NCI-H524 (cell line): Measurements from ENCODE around the gene SOX8.
"Not testable (repeated sequence)": the region's sequence is repeated elsewhere in the genome, so short reads cannot be mapped to it uniquely, and the experiment has no call there.

Experiments used
- DNase-seq, 2 experiments: peaks; one replicate each; lab custom pipeline; 2025; lab: John Stamatoyannopoulos, UW

SOX8 gene

GRCh38 chr16:1007284-1007850 is 25.8 kb downstream of the SOX8 start:
- no peak for DNase-seq

- DNase-seq = no peak
Measured at GRCh38 chr16:1008085-1008484, 26.5 kb downstream of the SOX8 start.

- DNase-seq = no peak
Measured at GRCh38 chr16:1009358-1010150, 28.0 kb downstream of the SOX8 start.

GRCh38 chr16:1010251-1010650 is 28.7 kb downstream of the SOX8 start:
- no peak for DNase-seq

GRCh38 chr16:1010815-1011214 is 29.2 kb downstream of the SOX8 start:
- no peak for DNase-seq

- DNase-seq = no peak
Measured at GRCh38 chr16:1011316-1012082, 29.9 kb downstream of the SOX8 start.

GRCh38 chr16:1012135-1012534 is 30.6 kb downstream of the SOX8 start:
- DNase-seq = no peak

- peak in 1 of 2 experiments; percentile 20 for DNase-seq
Measured at GRCh38 chr16:1012722-1013592, 31.4 kb downstream of the SOX8 start.

GRCh38 chr16:1013593-1013900 is 32.0 kb downstream of the SOX8 start:
- DNase-seq = no peak

GRCh38 chr16:1014221-1014620 is 32.7 kb downstream of the SOX8 start:
- no peak for DNase-seq

- no peak for DNase-seq
Measured at GRCh38 chr16:1014771-1015495, 33.4 kb downstream of the SOX8 start.

GRCh38 chr16:1018447-1019198 is 37.1 kb downstream of the SOX8 start:
- no peak for DNase-seq

GRCh38 chr16:1019231-1020090 is 37.9 kb downstream of the SOX8 start:
- DNase-seq = peak; percentile 71 to 81

GRCh38 chr16:1020091-1020399 is 38.5 kb downstream of the SOX8 start:
- no peak for DNase-seq

GRCh38 chr16:1020591-1020990 is 39.0 kb downstream of the SOX8 start:
- DNase-seq = no peak

GRCh38 chr16:1021553-1022160 is 40.1 kb downstream of the SOX8 start:
- DNase-seq = no peak

GRCh38 chr16:1022466-1022865 is 40.9 kb downstream of the SOX8 start:
- DNase-seq = no peak

- peak in 1 of 2 experiments; percentile 35 for DNase-seq
Measured at GRCh38 chr16:1024138-1024537, 42.6 kb downstream of the SOX8 start.

- not testable (repeated sequence) for DNase-seq
Measured at GRCh38 chr16:1025183-1025809, 43.7 kb downstream of the SOX8 start.
